Measurements from ENCODE around the gene C22orf23.

C22orf23 gene

GRCh38 chr22:37925330-37925729 lies 28.1 kb downstream of the C22orf23 start:
- DNase-seq = no peak

- DNase-seq = no peak
These were observed 28.9 kb downstream of the C22orf23 start for GRCh38 chr22:37924386-37925065.

GRCh38 chr22:37923927-37924326 lies 29.5 kb downstream of the C22orf23 start:
- no peak for DNase-seq

- DNase-seq = no peak
These were observed 31.2 kb downstream of the C22orf23 start for GRCh38 chr22:37922191-37922590.

GRCh38 chr22:37920126-37920525 lies 33.3 kb downstream of the C22orf23 start:
- no peak for DNase-seq

- peak; percentile 40 for DNase-seq
These were observed 34.7 kb downstream of the C22orf23 start for GRCh38 chr22:37918580-37919270.

GRCh38 chr22:37917874-37918548 lies 35.4 kb downstream of the C22orf23 start:
- no peak for DNase-seq

GRCh38 chr22:37916311-37916710 lies 37.1 kb downstream of the C22orf23 start:
- no peak for DNase-seq

GRCh38 chr22:37913233-37913721 lies 40.1 kb downstream of the C22orf23 start:
- DNase-seq = no peak

GRCh38 chr22:37912171-37912570 lies 41.2 kb downstream of the C22orf23 start:
- DNase-seq = no peak

- no peak for DNase-seq
These were observed 41.7 kb downstream of the C22orf23 start for GRCh38 chr22:37911697-37912096.

- no peak for DNase-seq
These were observed 42.3 kb downstream of the C22orf23 start for GRCh38 chr22:37910890-37911672.

- DNase-seq = no peak
These were observed 43.6 kb downstream of the C22orf23 start for GRCh38 chr22:37909766-37910165.

GRCh38 chr22:37907036-37907954 lies 46.1 kb downstream of the C22orf23 start:
- DNase-seq = no peak

- no peak for DNase-seq
These were observed 46.9 kb downstream of the C22orf23 start for GRCh38 chr22:37906364-37907008.

GRCh38 chr22:37905534-37906363 lies 47.7 kb downstream of the C22orf23 start, which contains the start of gene MICALL1:
Gene MICALL1 (plus strand): TSS chr22:37906297. CDS start chr22:37906423, 126 bp downstream.
- DNase-seq = peak; percentile 76

- DNase-seq = no peak
These were observed 48.5 kb downstream of the C22orf23 start for GRCh38 chr22:37904572-37905533.

- DNase-seq = no peak
These were observed 54.8 kb downstream of the C22orf23 start for GRCh38 chr22:37898441-37899181.
